HepG2 (cell line): ENCODE data around the gene DUS3L. TPM values are rescaled to one million over a fixed set of nuclear protein-coding genes. Genes with fewer than 3 reads are reported as not detected.

ENCODE experiments used
- BHLHE40 ChIP-seq: IDR thresholded peaks from 2 replicates; pipeline ENCODE4 v1.6.1; 2011; ENCODE audit warnings: low read length, improper control_type of control experiment
- CHD4 ChIP-seq: fragments of 200-600 bp; sonication (generic); IDR thresholded peaks from 2 replicates; pipeline ENCODE4 v1.7.0; 2017; ENCODE audit warnings: mild to moderate bottlenecking, low read length, borderline replicate concordance
- GABPB1 ChIP-seq: IDR thresholded peaks from 2 replicates; pipeline ENCODE4 v1.6.1; 2016; ENCODE audit warnings: mild to moderate bottlenecking, missing genetic modification reagents, moderate library complexity, missing compliant biosample characterization
- HOMEZ ChIP-seq: IDR thresholded peaks from 2 replicates; pipeline ENCODE4 v1.6.1; 2016; ENCODE audit warnings: low read depth
- NFE2L1 ChIP-seq: sonication (generic); formaldehyde crosslinking; IDR thresholded peaks from 2 replicates; pipeline ENCODE4 v1.4.0; 2020; ENCODE audit warnings: missing genetic modification reagents, mild to moderate bottlenecking, borderline replicate concordance
- NR2C2 ChIP-seq: sonication (generic); formaldehyde crosslinking; IDR thresholded peaks from 2 replicates; pipeline ENCODE4 v1.4.0; 2020; ENCODE audit warnings: missing genetic modification reagents, mild to moderate bottlenecking, moderate library complexity, borderline replicate concordance
- SAP130 ChIP-seq: IDR thresholded peaks from 2 replicates; pipeline ENCODE4 v1.6.1; 2016; ENCODE audit warnings: low read depth
- SMAD3 ChIP-seq: sonication (generic); formaldehyde crosslinking; IDR thresholded peaks from 2 replicates; pipeline ENCODE4 v1.4.0; 2020; ENCODE audit warnings: missing genetic modification reagents
- TFDP1 ChIP-seq: IDR thresholded peaks from 2 replicates; pipeline ENCODE4 v1.6.1; 2016; ENCODE audit warnings: missing compliant biosample characterization, missing genetic modification reagents, borderline replicate concordance
- ZNF281 ChIP-seq: sonication (generic); formaldehyde crosslinking; IDR thresholded peaks from 2 replicates; pipeline ENCODE4 v1.4.0; 2020; ENCODE audit warnings: missing genetic modification reagents, borderline replicate concordance
- ZNF350 ChIP-seq: sonication (generic); formaldehyde crosslinking; IDR thresholded peaks from 2 replicates; pipeline ENCODE4 v1.4.0; 2020; ENCODE audit warnings: mild to moderate bottlenecking, low read depth, missing genetic modification reagents, borderline replicate concordance
- ZNF44 ChIP-seq: sonication (generic); formaldehyde crosslinking; IDR thresholded peaks from 2 replicates; pipeline ENCODE4 v1.5.1; 2020; ENCODE audit warnings: mild to moderate bottlenecking, missing genetic modification reagents
- ZNF513 ChIP-seq: sonication (generic); formaldehyde crosslinking; conservative IDR thresholded peaks from 2 replicates; pipeline ENCODE4 v1.5.0; 2020; ENCODE audit warnings: missing genetic modification reagents
- ZNF609 ChIP-seq: sonication (generic); formaldehyde crosslinking; IDR thresholded peaks from 2 replicates; pipeline ENCODE4 v1.4.0; 2020; ENCODE audit warnings: mild to moderate bottlenecking, missing genetic modification reagents, borderline replicate concordance
- ZNF878 ChIP-seq: sonication (generic); formaldehyde crosslinking; IDR thresholded peaks from 2 replicates; pipeline ENCODE4 v1.8.1; 2023; ENCODE audit warnings: mild to moderate bottlenecking, missing genetic modification reagents, moderate library complexity
- polyA plus RNA-seq, 8 experiments: library from polyadenylated mRNA; depleted of rRNA in 3 of 8; stranded (reverse) in 7 of 8; unstranded in 1 of 8; fragments of >200 nt; fragmentation: Illumina TruSeq in 4 of 8; extraction: Trizol in 4 of 8; gene quantifications; 2 replicates each; pipeline versions ENCODE4 v1.2.1 to v1.2.3, GENCODE V29; 2011 to 2016; ENCODE audit warnings: low read depth in 4 of 8, missing spikeins in 1 of 8, mixed read lengths in 1 of 8; ENCODE audit not compliant: insufficient read depth in 1 of 8
- total RNA-seq, 5 experiments: library from RNA; depleted of rRNA; stranded (reverse); fragments of >200 nt; fragmentation: Illumina TruSeq; extraction: Trizol; gene quantifications; 2 replicates each; pipeline ENCODE4 v1.2.3, GENCODE V29; 2016; ENCODE audit warnings: low read depth in 1 of 5

Gene DUS3L
- total and polyA plus RNA-seq, 2 of the 13 experiments (the other 11 are each of a cell fraction or from before 2014, with no cell fraction given): 13.3 to 25.1 TPM

- peak; percentile 69; the same call in 1 of the 2 replicates for TF ChIP-seq HOMEZ (CRISPR knock-in tag)
- TF ChIP-seq NFE2L1: no peak
- TF ChIP-seq ZNF878 (CRISPR knock-in tag): 0 out of 2 replicates have a peak, but pooled peaks have one; percentile 16
- TF ChIP-seq ZNF44 (CRISPR knock-in tag): peak; percentile 53; the same call in 1 of the 2 replicates
- peak; percentile 67; the same call in 1 of the 2 replicates for TF ChIP-seq ZNF609
- TF ChIP-seq CHD4: peak; percentile 88
- no peak for TF ChIP-seq ZNF513 (CRISPR knock-in tag)
- peak; percentile 92 for TF ChIP-seq ZNF350 (CRISPR knock-in tag)
- TF ChIP-seq NR2C2 (CRISPR knock-in tag): peak; percentile 63; the same call in 1 of the 2 replicates
- TF ChIP-seq SMAD3 (CRISPR knock-in tag): peak; percentile 75; the same call in 1 of the 2 replicates
- peak; percentile 45; the same call in 1 of the 2 replicates for TF ChIP-seq ZNF281 (CRISPR knock-in tag)
- peak; percentile 66; the same call in 1 of the 2 replicates for TF ChIP-seq TFDP1 (CRISPR knock-in tag)
- peak; percentile 89 for TF ChIP-seq SAP130 (CRISPR knock-in tag)
- TF ChIP-seq BHLHE40: 0 out of 2 replicates have a peak, but pooled peaks have one; percentile 29
- TF ChIP-seq GABPB1 (CRISPR knock-in tag): peak; percentile 17; the same call in 1 of the 2 replicates
Measured at GRCh38 chr19:5826531-5827341, 35.8 kb upstream of the DUS3L start (continued).
